Psoas muscle (tissue), 8 donors: ENCODE measurements around the gene GFPT1. TPM values are rescaled to one million over a fixed set of nuclear protein-coding genes. Genes with fewer than 3 reads are reported as not detected.

Experiments used
- ATAC-seq, 4 donors: fragments of 200-7000 bp; cut with Tn5 transposase; one replicate each; pipeline ENCODE4 v1.9.1; 2020; ENCODE audit warnings: moderate library complexity in 3 of 4, mild to moderate bottlenecking in 2 of 4
- DNase-seq, 2 donors: peaks; one replicate each; pipeline ENCODE4 v3.0.0-alpha.2; 2020
- H3K27ac ChIP-seq: fragments of 200-600 bp; one replicate; pipeline ENCODE4 v1.8.0; 2022
- H3K27me3 ChIP-seq, 3 donors: fragments of 200-600 bp in 1 of 3; one replicate each; pipeline versions ENCODE4 v1.6.1 to v1.8.0; 2013 to 2022; ENCODE audit warnings: low read length in 2 of 3, mild to moderate bottlenecking in 2 of 3, moderate library complexity in 1 of 3; ENCODE audit not compliant: insufficient read depth in 3 of 3
- H3K36me3 ChIP-seq, 2 donors: fragments of 200-600 bp in 1 of 2; one replicate each; pipeline versions ENCODE4 v1.6.1 to v1.8.0; 2013 to 2022; ENCODE audit warnings: low read depth in 1 of 2, mild to moderate bottlenecking in 1 of 2, moderate library complexity in 1 of 2; ENCODE audit not compliant: insufficient read depth in 1 of 2
- H3K4me1 ChIP-seq: fragments of 200-600 bp; one replicate; pipeline ENCODE4 v1.8.0; 2022
- H3K4me3 ChIP-seq: fragments of 200-600 bp; one replicate; pipeline ENCODE4 v1.8.0; 2022; ENCODE audit warnings: mild to moderate bottlenecking
- H3K9me3 ChIP-seq: fragments of 200-600 bp; one replicate; pipeline ENCODE4 v1.8.0; 2022
- CTCF ChIP-seq: fragments of 200-600 bp; IDR thresholded peaks from one replicate; pipeline ENCODE4 v1.8.0; 2022; ENCODE audit warnings: antibody characterized with exemption
- WGBS, 3 donors: extraction: QIAGEN DNeasy Blood & Tissue Kit; methylation state at CpG; one replicate each; pipeline versions ENCODE4 v1.1.6 to v1.1.7; 2013; 5-methylcytosine and 5-hydroxymethylcytosine counted together
- intact Hi-C, 2 donors: fragments of 100-400 bp; cut with DNase I; formaldehyde crosslinking; loops; one replicate each; pipeline versions ENCODE4 v1.11.0 to v1.14.2; 2022
- polyA plus RNA-seq, 3 donors: library from polyadenylated mRNA; stranded (reverse); fragments of 200-250 nt; gene quantifications; one replicate each; pipeline ENCODE4 v1.2.3, GENCODE V29; 2013
- total RNA-seq, 4 donors: library from RNA; stranded (reverse); fragmentation: NEBNext Ultra II Directional in 2 of 4; extraction: Animal tissue kit (Norgen Biotek cat#: 25700) in 2 of 4; gene quantifications; one replicate each; pipeline versions ENCODE4 v1.2.1 to v1.2.4, GENCODE V29; 2021 to 2023
- donor health status: healthy with polysubstance abuse.
- donor health status: DM: no; HTN: no; CAD: no; lungs with moderate emphysema.
- donor health status: Bipolar disorder and iron deficiency.
- donor health status: healthy.
- donor health status: DM: yes; HTN: yes; CAD: no.
- donor health status: DM: no; HTN: no; CAD: no.
- donor health status: DM: no; HTN: no; CAD: no.
- donor health status: DM: yes; HTN: yes; CAD: no.

GFPT1 gene
- total and polyA plus RNA-seq, 7 donors, result 5.7 to 34.5 (median 19.8) TPM

- TF ChIP-seq CTCF, result no peak
- 32 to 39% (median 34%) methylated on average over 17 of the region's 17 CpGs for WGBS, 3 donors
- peaks cover 20% of the 10 kb centered on the region for H3K4me1 ChIP-seq
These were observed 79.4 kb downstream of the GFPT1 start for GRCh38 chr2:69307579-69308064.

GRCh38 chr2:69306822-69307578 is 80.0 kb downstream of the GFPT1 start:
- intact Hi-C loops, result loop anchor here (1.0 to 10.0 kb wide), 5 partner anchors 281 to 372 kb away; partner anchors contain the start of gene ANTXR1 (in 2 of the 2)
- ATAC-seq (peak; percentile 87 to 95 (median 91)), DNase-seq (peak; percentile 88 to 91)
- H3K27ac ChIP-seq, result peak overlapping the region; percentile 61
- peaks cover 0 to 37% (median 4%) of the 10 kb centered on the region in 3 donors for H3K27me3 ChIP-seq
- peak overlapping the region; percentile 67 for H3K4me3 ChIP-seq
- H3K36me3 ChIP-seq, result no peaks in the 10 kb centered on the region
- WGBS, 3 donors, result 1% methylated on average over 48 to 61 of the region's 61 CpGs
- peaks cover 3% of the 10 kb centered on the region for H3K9me3 ChIP-seq
- H3K4me1 ChIP-seq, result peaks cover 20% of the 10 kb centered on the region
- TF ChIP-seq CTCF, result peak; percentile 79

More at GRCh38 chr2:69307579-69308064, 79.4 kb downstream of the GFPT1 start:
- H3K9me3 ChIP-seq, result peaks cover 3% of the 10 kb centered on the region
- intact Hi-C loops, result loop anchor here (1.0 to 10.0 kb wide), 5 partner anchors 281 to 373 kb away; partner anchors contain the start of gene ANTXR1 (in 2 of the 2)
- no peaks in the 10 kb centered on the region for H3K36me3 ChIP-seq
- H3K4me3 ChIP-seq, result peak overlapping the region; percentile 67
- no peak overlapping the region for H3K27ac ChIP-seq
- DNase-seq (no peak), ATAC-seq (no peak)
- peaks cover 0 to 37% (median 4%) of the 10 kb centered on the region in 3 donors for H3K27me3 ChIP-seq

- Histone ChIP-seq H3K9me3 (peaks cover 3% of the 10 kb centered on the region), H3K27ac (peak overlapping the region; percentile 61), H3K36me3 (no peaks in the 10 kb centered on the region), H3K4me3 (peak overlapping the region; percentile 67), H3K27me3 (peaks cover 0 to 37% (median 4%) of the 10 kb centered on the region in 3 donors), H3K4me1 (peaks cover 20% of the 10 kb centered on the region)
- WGBS, 3 donors, result 1 to 3% (median 1%) methylated on average over 28 to 31 of the region's 31 CpGs
- intact Hi-C loops, result loop anchor here (2.0 to 10.0 kb wide), 4 partner anchors 294 to 372 kb away; partner anchors contain the start of gene ANTXR1 (in 2 of the 2)
- ATAC-seq, result peak in 2 of 4 donors; percentile 5 to 37
- peak in 1 of 2 donors; percentile 37 for DNase-seq
- no peak for TF ChIP-seq CTCF
These were observed 80.6 kb downstream of the GFPT1 start for GRCh38 chr2:69306393-69306821.

GRCh38 chr2:69305712-69306392 is 81.2 kb downstream of the GFPT1 start:
- peak in 1 of 4 donors; percentile 6 for ATAC-seq
- intact Hi-C loops, result loop anchor here (2.0 to 10.0 kb wide), 4 partner anchors 293 to 371 kb away; partner anchors contain the start of gene ANTXR1 (in 2 of the 2)
- H3K9me3 ChIP-seq, result peaks cover 3% of the 10 kb centered on the region
- H3K27ac ChIP-seq, result no peak overlapping the region
- H3K36me3 ChIP-seq, result no peaks in the 10 kb centered on the region
- TF ChIP-seq CTCF, result no peak
- H3K27me3 ChIP-seq, result peaks cover 0 to 37% (median 4%) of the 10 kb centered on the region in 3 donors
- peaks cover 20% of the 10 kb centered on the region for H3K4me1 ChIP-seq
- DNase-seq, result no peak
- 28 to 38% (median 30%) methylated on average over 17 of the region's 17 CpGs for WGBS, 3 donors
- peak overlapping the region; percentile 67 for H3K4me3 ChIP-seq
